Astrocyte (in vitro differentiated cells and primary cell): Measurements from ENCODE around the gene PREX1.

ENCODE experiments used
- EZH2 ChIP-seq: IDR thresholded peaks from 2 replicates; pipeline ENCODE4 v1.6.1; 2012; ENCODE audit warnings: mild to moderate bottlenecking, low read length, inconsistent platforms; ENCODE audit not compliant: insufficient read depth
- TF ChIP-seq, protein P1 (sequence below): IDR thresholded peaks from 2 replicates; pipeline ENCODE4 v1.5.1; 2011; ENCODE audit warnings: low read depth, mild to moderate bottlenecking, inconsistent platforms, low read length, moderate library complexity; ENCODE audit not compliant: insufficient read depth

DNA sequence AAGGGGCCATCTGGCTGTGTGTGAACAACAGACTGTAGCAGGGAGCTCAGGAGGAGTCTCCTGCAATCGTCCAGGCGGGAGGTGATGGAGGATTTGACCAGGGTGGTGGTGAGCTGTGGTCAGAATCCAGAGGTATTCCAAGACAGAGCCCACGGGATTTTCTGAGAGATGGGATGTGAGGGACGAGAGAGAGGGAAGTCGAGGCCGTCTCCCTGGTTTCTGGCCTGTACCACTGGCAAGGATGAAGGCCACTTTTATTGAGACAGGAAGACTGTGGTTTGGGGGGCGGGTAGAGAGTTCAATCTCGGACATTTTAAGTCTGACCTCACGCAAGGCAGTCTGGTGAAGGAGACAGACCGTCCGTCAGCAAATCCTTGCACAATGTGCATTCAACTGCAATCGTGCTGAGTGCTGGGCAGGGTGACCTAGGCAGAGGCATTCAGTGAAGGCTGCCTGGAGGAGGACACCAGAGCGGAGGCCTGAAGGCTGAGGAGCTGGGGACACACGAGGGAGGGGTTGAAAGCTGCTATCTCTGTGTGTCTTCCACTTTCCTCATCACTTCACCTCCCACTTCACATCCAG, 53.9 kb downstream of the PREX1 start:
- no peak for TF ChIP-seq EZH2
- TF ChIP-seq, protein P1, sequence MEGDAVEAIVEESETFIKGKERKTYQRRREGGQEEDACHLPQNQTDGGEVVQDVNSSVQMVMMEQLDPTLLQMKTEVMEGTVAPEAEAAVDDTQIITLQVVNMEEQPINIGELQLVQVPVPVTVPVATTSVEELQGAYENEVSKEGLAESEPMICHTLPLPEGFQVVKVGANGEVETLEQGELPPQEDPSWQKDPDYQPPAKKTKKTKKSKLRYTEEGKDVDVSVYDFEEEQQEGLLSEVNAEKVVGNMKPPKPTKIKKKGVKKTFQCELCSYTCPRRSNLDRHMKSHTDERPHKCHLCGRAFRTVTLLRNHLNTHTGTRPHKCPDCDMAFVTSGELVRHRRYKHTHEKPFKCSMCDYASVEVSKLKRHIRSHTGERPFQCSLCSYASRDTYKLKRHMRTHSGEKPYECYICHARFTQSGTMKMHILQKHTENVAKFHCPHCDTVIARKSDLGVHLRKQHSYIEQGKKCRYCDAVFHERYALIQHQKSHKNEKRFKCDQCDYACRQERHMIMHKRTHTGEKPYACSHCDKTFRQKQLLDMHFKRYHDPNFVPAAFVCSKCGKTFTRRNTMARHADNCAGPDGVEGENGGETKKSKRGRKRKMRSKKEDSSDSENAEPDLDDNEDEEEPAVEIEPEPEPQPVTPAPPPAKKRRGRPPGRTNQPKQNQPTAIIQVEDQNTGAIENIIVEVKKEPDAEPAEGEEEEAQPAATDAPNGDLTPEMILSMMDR = no peak
